Islet of Langerhans (tissue), 1 donor: ENCODE measurements around the gene TMEM109.

Experiments used
- FAIRE-seq: peaks from one replicate; lab custom pipeline; 2011; peaks lifted over from hg19 to GRCh38; lab: Jason Lieb, UNC

The TMEM109 gene

DNA sequence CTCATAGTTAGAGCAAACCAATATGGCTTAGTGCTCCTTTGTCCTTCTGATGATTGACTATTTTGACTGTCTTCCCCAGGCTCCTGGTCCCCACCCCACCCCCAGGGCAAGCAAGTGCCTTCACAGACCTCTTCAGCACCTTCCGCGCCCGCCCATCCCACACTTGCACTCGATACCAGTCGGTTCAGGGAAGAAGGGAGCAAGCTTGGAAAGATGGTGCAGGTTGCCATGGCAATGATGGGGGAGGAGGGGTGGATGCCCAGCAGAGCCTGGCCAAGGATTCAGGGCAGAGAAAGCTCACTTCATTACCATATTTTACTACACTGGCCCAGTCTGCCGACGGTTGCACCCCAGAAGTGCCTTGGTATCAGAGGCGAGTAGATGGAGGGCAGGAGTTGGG lies 12.5 kb downstream of the TMEM109 start:
- no peak for FAIRE-seq

DNA sequence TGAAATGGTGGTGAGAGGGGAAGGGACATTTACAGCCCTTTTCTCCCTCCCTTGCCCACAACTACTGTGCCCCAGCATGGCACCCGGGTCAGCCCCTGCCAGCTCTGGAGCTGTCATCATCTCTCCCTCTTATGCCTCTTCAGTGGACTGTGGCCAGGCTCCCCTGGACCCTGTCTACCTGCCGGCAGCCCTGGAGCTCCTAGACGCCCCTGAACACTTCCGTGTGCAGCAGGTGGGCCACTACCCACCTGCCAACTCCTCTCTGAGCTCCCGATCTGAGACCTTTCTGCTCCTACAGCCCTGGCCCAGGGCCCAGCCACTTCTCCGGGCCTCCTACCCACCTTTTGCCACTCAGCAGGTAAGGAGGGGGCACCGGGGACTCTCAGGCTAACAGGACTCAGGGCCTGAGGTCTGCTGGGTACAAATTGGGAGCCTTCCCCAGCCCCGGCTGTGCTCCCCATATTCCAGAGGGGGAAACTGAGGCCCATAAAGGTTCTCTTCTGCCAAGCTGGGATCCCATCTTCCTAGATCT lies 13.2 kb downstream of the TMEM109 start:
- FAIRE-seq, result no peak

- FAIRE-seq, result no peak
Observed at GRCh38 chr11:60927600-60927999, 13.6 kb downstream of the TMEM109 start.

DNA sequence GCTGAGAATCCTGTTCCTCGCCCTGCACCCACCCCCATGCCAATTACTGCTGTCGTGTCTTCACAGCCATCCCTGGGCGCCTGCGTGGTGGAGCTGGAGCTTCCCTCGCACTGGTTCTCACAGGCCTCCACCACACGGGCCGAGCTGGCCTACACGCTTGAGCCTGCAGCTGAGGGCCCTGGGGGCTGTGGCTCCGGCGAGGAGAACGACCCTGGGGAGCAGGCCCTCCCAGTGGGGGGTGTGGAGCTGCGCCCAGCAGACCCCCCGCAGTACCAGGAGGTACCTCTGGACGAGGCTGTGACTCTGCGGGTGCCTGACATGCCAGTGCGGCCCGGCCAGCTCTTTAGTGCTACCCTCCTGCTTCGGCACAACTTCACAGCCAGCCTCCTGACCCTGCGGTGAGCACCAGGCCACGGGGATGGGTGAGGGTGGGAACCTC lies 14.6 kb downstream of the TMEM109 start:
- FAIRE-seq, result no peak

DNA sequence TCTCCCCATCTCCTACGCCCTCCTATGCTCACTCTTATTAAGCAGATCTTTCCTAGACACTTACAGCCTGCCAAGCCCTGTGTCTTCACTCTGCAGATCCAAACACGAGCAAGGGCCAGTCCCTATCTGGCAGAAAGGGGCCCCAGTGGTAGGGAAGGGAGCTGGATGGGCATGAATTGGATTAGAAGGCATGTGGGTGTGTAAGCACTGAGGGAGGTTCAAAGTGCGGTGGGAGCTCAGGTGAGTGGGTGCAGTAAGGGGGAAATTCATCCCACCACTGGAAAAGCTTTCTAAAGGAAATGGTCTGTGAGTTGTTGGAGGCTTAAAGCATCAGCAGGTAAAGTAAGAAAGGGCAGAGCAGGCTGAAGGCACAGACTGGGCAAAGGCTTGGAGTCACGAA lies 15.8 kb downstream of the TMEM109 start:
- FAIRE-seq, result no peak

GRCh38 chr11:60930394-60930793 lies 16.4 kb downstream of the TMEM109 start:
- no peak for FAIRE-seq

DNA sequence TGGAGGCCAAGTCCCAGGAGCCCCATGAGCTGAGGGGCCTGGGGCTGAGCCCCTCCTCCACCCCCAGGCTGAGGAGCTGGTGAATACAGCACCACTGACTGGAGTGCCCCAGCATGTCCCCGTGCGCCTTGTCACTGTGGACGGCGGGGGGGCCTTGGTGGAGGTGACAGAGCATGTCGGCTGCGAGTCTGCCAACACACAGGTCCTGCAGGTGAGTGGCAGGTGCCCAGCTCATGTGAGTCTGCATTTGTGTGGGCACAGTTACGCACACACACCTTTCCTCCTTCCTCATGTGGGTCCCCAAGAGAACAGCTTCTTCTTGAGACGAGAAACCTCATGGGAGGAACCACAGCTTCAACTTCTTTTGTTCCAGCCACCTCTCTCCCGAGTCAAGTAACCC lies 18.0 kb downstream of the TMEM109 start:
- FAIRE-seq, result no peak

DNA sequence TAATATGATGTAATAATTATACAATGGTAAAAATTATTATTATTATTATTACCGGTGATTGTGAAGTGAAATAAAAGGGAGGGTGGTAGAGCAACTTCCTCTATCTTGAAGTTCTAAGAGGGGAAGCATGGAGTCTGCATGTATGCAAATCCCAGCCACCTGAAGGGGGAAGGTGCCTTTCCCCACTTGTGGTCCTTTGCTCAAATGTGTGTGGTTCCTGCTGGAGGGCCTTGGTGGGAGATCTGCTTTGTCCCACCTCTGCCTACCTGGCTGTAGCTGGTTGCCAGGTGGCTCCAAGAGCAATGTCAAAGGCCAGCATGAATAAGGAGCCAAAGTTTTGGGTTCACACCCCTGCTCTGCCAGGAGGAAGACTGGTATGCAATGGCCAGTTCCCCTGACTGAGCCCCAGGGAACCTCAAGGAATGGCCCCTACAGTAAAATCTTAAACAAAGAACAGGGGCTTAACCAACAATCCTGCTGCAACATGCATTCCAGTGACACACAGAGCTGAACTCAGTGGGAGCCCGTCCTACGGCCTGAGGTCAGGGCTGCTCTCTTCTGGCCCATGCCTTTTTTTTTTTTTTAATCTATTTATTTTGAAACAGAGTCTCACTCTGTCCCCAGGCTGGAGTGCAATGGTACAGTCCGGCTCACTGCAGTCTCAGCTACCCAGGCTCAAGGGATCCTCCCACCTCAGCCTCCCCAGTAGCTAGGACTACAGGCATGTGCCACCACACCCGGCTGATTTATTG lies 18.8 kb downstream of the TMEM109 start:
- FAIRE-seq, result no peak

GRCh38 chr11:60933416-60934123 lies 19.6 kb downstream of the TMEM109 start:
- no peak for FAIRE-seq

GRCh38 chr11:60934124-60934789 lies 20.3 kb downstream of the TMEM109 start:
- no peak for FAIRE-seq

- no peak for FAIRE-seq
Observed at GRCh38 chr11:60934790-60935605, 21.0 kb downstream of the TMEM109 start.

DNA sequence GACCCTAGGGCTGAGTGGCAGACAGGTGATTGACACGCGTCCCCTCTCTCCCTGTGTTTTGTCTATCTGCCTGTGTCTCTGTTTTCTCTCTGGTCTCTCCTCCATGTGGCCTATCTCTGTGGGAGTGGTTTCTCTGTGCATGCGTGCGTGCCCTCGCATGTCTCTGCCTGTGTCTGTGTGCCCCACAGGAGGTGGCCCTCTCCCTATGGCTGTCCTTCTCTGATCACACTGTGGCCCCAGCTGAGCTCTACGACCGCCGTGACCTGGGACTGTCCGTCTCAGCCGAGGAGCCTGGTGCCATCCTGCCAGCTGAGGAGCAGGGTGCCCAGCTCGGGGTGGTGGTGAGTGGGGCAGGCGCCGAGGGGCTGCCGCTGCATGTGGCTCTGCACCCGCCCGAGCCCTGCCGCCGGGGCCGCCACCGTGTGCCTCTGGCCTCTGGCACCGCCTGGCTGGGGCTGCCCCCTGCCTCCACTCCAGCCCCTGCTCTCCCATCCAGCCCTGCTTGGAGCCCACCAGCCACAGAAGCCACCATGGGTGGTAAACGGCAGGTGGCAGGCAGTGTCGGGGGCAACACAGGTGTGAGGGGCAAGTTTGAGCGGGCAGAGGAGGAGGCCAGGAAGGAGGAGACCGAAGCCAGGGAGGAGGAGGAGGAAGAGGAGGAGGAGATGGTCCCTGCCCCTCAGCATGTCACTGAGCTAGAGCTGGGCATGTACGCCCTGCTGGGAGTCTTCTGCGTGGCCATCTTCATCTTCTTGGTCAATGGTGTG lies 21.9 kb downstream of the TMEM109 start:
- FAIRE-seq, result no peak

DNA sequence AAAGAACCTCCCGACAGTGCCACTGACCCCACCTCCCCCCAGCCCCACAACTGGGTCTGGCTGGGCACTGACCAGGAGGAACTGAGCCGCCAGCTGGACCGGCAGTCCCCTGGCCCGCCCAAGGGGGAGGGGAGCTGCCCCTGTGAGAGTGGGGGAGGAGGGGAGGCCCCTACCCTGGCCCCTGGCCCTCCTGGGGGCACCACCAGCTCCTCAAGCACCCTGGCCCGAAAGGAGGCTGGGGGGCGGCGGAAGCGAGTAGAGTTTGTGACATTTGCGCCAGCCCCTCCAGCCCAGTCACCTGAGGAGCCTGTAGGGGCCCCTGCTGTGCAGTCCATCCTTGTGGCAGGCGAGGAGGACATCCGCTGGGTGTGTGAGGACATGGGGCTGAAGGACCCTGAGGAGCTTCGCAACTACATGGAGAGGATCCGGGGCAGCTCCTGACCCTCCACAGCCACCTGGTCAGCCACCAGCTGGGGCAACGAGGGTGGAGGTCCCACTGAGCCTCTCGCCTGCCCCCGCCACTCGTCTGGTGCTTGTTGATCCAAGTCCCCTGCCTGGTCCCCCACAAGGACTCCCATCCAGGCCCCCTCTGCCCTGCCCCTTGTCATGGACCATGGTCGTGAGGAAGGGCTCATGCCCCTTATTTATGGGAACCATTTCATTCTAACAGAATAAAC lies 22.6 kb downstream of the TMEM109 start:
- no peak for FAIRE-seq

DNA sequence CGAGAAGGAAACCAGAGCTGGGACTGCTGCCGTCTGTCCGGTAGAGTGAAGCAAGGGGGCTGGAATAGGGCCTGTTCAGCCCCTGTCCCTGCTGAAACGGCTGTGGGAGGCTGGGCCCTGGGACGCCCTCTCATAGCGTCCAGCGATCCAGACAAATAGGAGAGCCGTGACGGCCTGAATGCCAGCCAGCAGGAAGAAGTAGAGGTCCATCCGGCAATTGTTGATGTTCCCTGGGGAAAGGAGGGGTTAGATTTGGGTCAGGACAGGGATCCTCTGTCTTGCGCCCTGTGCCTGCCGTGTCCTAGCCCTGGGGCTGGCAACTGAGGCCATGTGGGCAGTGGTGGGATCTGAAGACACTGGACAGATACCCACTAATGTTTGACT lies 23.2 kb downstream of the TMEM109 start:
- FAIRE-seq, result no peak

DNA sequence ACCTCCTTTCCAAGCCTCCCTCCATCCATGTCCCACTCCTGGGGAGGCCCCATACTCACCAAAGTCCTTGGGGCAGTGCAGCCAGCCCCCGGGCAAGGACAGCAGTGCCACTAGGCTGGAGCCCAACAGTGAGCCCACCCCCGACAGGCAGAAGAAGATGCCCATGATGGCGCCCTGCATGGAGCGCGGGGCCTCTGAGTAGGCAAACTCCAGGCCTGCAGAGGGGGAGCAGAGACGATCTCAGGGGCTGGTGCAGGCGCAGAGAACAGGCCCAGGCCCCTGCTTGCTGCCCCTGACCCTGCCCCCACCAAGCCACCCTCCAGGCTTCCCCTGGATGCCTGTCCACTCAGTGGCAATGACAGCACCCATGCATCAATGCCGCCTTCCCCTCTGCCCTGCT lies 23.9 kb downstream of the TMEM109 start:
- no peak for FAIRE-seq

DNA sequence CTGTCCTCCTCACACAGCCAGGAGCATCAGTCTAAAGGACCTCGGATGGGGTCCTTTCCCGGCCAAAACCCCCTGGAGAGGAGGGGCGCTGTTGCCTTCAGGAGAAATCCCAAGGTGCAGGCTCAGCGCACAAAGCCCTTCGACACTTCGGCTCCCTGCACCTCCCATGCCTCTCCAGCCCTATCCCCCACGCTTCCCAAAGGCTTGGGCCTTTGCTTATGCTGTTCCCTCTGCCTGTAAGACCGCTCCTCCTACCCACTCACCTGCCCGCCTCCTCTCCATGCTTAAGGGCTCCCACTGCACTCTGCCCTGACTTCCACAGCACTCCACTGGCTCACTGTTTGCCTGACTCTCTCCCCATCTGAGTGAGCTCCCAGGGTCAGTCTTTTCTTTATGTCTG lies 24.5 kb downstream of the TMEM109 start:
- FAIRE-seq, result no peak

- FAIRE-seq, result no peak
Observed at GRCh38 chr11:60939301-60939700, 25.3 kb downstream of the TMEM109 start.

GRCh38 chr11:60939855-60940254 lies 25.9 kb downstream of the TMEM109 start:
- FAIRE-seq, result no peak

DNA sequence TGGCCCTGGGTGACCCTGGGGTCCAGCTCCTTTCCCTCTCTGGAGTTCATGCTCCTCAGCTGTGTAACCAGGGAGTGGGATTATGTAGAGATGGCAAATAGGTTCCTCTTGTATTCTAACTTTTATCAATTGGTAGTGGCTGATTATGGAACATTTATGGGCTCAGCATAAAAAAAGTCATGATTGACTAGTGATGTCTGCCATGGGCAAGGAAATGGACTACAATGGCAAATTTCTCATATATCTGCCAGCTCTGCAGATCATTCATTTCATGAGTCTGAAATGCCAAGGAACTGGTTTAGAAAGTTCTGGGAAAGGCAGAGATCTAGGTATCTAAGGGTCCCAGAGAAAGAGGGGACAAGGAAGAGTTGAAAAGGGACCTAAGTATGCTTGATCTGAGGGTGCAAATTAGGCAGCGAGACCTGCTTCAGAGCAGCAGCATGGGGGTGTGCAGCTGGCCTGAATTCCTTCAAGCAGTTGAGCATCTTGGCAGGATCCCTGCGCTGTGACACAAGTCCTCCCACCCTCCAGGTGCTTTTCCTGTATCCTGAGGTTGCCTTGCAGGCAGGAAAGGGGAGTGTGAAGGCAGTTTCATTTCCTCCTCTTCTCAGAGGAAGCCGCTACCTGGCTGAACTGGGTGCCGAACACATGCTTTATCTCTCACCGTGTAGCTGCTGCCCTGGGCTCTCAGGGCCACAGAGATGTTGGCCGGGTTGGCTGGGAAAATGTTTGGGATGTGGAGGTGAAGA lies 27.6 kb downstream of the TMEM109 start:
- no peak for FAIRE-seq

GRCh38 chr11:60942219-60942618 lies 28.3 kb downstream of the TMEM109 start:
- no peak for FAIRE-seq
